Pancreas (tissue), 10 donors: ENCODE results near the gene GUCY1A2. TPM values are rescaled to one million over a fixed set of nuclear protein-coding genes. Genes with fewer than 3 reads are reported as not detected.

Source experiments
- ATAC-seq, 4 donors: fragments of 200-7000 bp; cut with Tn5 transposase; one replicate each; pipeline versions ENCODE4 v1.8.0 to v1.9.1; 2020; ENCODE audit warnings: mild to moderate bottlenecking in 4 of 4, moderate library complexity in 4 of 4
- DNase-seq, 6 donors: peaks; one replicate each; pipeline ENCODE4 v3.0.0-alpha.2; 2020
- FAIRE-seq: peaks from 2 replicates; lab custom pipeline; 2012; peaks lifted over from hg19 to GRCh38; lab: Jason Lieb, UNC
- H3K27ac ChIP-seq, 4 donors: fragments of 200-600 bp; sonication (generic); 1 replicate in 3 of 4; 2 replicates in 1 of 4; pipeline versions ENCODE4 v1.5.0 to v1.8.0; 2020
- H3K27me3 ChIP-seq, 4 donors: fragments of 200-600 bp; one replicate each; pipeline ENCODE4 v1.8.0; 2021
- H3K36me3 ChIP-seq, 3 donors: fragments of 200-600 bp; sonication (generic) in 1 of 3; one replicate each; pipeline versions ENCODE4 v1.5.0 to v1.8.0; 2020 to 2021
- H3K4me1 ChIP-seq, 3 donors: fragments of 200-600 bp; one replicate each; pipeline ENCODE4 v1.8.0; 2021
- H3K4me3 ChIP-seq, 4 donors: fragments of 200-600 bp; sonication (generic) in 2 of 4; one replicate each; pipeline versions ENCODE4 v1.5.0 to v1.8.0; 2020 to 2021
- H3K9me3 ChIP-seq, 4 donors: fragments of 200-600 bp; one replicate each; pipeline ENCODE4 v1.8.0; 2021
- WGBS, 2 donors: extraction: QIAGEN DNeasy Blood & Tissue Kit; methylation state at CpG; one replicate each; pipeline ENCODE4 v1.1.7; 2013; 5-methylcytosine and 5-hydroxymethylcytosine counted together
- intact Hi-C, 3 donors: fragments of 100-400 bp; cut with DNase I; formaldehyde crosslinking; loops; one replicate each; pipeline versions ENCODE4 v1.11.1 to v1.14.2; 2022
- polyA plus RNA-seq, 2 donors: library from polyadenylated mRNA; stranded (reverse); fragments of 200-250 nt; gene quantifications; one replicate each; pipeline ENCODE4 v1.2.3, GENCODE V29; 2013
- total RNA-seq, 6 donors: library from RNA; stranded (reverse); fragmentation: NEBNext Ultra II Directional in 4 of 6; extraction: Animal tissue kit (Norgen Biotek cat#: 25700) in 4 of 6; gene quantifications; one replicate each; pipeline versions ENCODE4 v1.2.1 to v1.2.4, GENCODE V29; 2021 to 2023
- TF ChIP-seq, protein P1 (sequence below), 4 donors: fragments of 200-600 bp; sonication (generic) in 3 of 4; IDR thresholded peaks; one replicate each; pipeline versions ENCODE4 v1.5.0 to v1.8.0; 2021; ENCODE audit warnings: antibody characterized with exemption in 4 of 4
- donor health status: healthy with polysubstance abuse.
- donor health status: DM: no; HTN: no; CAD: no; lungs with moderate emphysema.
- donor health status: DM: no; HTN: no; CAD: no.
- donor health status: control.
- donor health status: control.
- donor health status: Bipolar disorder and iron deficiency.
- donor health status: DM: yes; HTN: yes; CAD: no.
- donor health status: DM: no; HTN: no; CAD: no.
- donor health status: DM: no; HTN: no; CAD: no.
- donor health status: DM: yes; HTN: yes; CAD: no.

Gene GUCY1A2
- total and polyA plus RNA-seq, 8 donors = 1.1 to 14.5 (median 7.9) TPM

DNA sequence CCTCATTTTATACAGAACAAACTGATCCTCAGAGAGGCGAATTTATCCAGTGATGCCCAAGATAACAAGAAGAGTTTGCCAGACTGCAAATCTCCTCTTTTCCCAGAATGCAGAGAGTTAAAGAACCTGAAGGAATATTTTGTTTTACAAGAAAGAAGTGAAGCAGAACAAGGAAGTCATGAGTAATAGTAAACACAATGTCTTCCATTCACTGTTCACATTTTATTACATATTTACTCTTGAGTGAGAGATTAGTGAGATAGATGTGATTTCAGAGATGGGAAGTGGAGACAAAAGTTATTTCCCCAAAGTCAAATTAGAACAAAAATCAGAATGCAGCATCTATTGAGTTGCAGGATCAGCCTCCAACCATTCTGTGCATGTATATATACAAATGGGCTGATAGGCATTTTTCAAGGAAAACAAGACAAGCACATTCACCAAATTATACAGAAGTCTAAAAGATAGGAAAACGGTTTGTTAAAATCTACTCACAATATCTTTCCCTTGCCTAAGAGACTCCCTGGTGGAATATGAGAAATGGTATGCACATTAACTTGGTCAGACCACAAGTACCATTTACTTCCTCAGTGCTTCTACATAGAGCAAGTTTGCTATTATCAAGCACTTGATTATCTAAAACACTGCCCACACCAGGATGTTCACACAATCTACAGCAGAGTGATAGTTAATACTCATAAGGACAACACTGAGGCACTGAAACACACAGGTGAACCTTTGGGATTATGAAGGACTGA, 12.0 kb downstream of the GUCY1A2 start:
- H3K27me3 ChIP-seq = no peaks in the 10 kb centered on the region
- no peak overlapping the region for H3K27ac ChIP-seq
- TF ChIP-seq, protein P1, sequence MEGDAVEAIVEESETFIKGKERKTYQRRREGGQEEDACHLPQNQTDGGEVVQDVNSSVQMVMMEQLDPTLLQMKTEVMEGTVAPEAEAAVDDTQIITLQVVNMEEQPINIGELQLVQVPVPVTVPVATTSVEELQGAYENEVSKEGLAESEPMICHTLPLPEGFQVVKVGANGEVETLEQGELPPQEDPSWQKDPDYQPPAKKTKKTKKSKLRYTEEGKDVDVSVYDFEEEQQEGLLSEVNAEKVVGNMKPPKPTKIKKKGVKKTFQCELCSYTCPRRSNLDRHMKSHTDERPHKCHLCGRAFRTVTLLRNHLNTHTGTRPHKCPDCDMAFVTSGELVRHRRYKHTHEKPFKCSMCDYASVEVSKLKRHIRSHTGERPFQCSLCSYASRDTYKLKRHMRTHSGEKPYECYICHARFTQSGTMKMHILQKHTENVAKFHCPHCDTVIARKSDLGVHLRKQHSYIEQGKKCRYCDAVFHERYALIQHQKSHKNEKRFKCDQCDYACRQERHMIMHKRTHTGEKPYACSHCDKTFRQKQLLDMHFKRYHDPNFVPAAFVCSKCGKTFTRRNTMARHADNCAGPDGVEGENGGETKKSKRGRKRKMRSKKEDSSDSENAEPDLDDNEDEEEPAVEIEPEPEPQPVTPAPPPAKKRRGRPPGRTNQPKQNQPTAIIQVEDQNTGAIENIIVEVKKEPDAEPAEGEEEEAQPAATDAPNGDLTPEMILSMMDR (IDR thresholded peaks at IDR 0.05) = no peak
- WGBS, 2 donors = 25 to 61% methylated on average over 2 of the region's 2 CpGs
- DNase-seq (no peak), ATAC-seq (no peak), FAIRE-seq (no peak)
- H3K4me3 ChIP-seq = no peak overlapping the region
- H3K36me3 ChIP-seq = no peaks in the 10 kb centered on the region
- H3K9me3 ChIP-seq = no peaks in the 10 kb centered on the region
- no peaks in the 10 kb centered on the region for H3K4me1 ChIP-seq
- intact Hi-C loops = no loop called here

DNA sequence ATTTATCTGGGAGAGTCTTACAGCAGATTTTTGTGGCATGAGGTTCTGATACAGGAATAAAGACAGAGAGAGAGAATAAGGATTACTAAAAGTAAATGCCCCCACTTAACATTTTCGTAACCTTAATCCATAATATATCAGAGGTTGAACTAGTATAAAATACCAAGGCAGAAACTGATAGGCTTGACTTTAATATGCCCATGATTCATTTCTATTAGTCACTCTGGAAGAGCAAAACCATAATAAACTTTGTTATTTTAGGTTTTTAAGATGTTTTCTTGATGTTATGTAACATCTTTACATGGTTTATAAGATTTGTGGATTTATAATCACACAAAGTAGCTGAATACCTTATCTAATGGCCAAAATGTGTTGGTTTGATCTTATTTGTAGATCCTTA, 19.1 kb downstream of the GUCY1A2 start:
- Histone ChIP-seq H3K27ac (no peak overlapping the region), H3K36me3 (no peaks in the 10 kb centered on the region), H3K9me3 (no peaks in the 10 kb centered on the region), H3K4me1 (no peaks in the 10 kb centered on the region), H3K27me3 (no peaks in the 10 kb centered on the region), H3K4me3 (no peak overlapping the region)
- ATAC-seq (no peak), FAIRE-seq (no peak), DNase-seq (no peak)
- TF ChIP-seq, protein P1 (IDR thresholded peaks at IDR 0.05) = no peak
- WGBS, 2 donors = 86 to 93% methylated on average over 1 of the region's 1 CpG
- intact Hi-C loops = no loop called here

DNA sequence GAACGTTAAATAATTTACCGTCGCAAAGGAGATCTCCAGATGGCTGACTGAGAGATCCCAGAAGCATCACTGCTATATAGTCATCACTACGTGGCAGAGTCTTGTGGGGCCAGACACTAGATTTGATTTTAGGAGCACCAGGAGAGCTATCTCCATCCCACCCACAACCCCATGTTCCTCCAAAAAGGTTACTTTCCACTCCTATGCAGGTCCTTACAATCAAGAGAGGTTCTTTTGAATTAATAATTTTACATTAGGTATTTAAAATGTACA, 19.4 kb downstream of the GUCY1A2 start:
- FAIRE-seq (no peak), DNase-seq (no peak), ATAC-seq (no peak)
- H3K27me3 ChIP-seq = no peaks in the 10 kb centered on the region
- no peak overlapping the region for H3K4me3 ChIP-seq
- TF ChIP-seq, protein P1 (IDR thresholded peaks at IDR 0.05) = no peak
- H3K9me3 ChIP-seq = no peaks in the 10 kb centered on the region
- H3K4me1 ChIP-seq = no peaks in the 10 kb centered on the region
- intact Hi-C loops = no loop called here
- no peaks in the 10 kb centered on the region for H3K36me3 ChIP-seq
- no peak overlapping the region for H3K27ac ChIP-seq
- 65 to 69% methylated on average over 4 of the region's 4 CpGs for WGBS, 2 donors

DNA sequence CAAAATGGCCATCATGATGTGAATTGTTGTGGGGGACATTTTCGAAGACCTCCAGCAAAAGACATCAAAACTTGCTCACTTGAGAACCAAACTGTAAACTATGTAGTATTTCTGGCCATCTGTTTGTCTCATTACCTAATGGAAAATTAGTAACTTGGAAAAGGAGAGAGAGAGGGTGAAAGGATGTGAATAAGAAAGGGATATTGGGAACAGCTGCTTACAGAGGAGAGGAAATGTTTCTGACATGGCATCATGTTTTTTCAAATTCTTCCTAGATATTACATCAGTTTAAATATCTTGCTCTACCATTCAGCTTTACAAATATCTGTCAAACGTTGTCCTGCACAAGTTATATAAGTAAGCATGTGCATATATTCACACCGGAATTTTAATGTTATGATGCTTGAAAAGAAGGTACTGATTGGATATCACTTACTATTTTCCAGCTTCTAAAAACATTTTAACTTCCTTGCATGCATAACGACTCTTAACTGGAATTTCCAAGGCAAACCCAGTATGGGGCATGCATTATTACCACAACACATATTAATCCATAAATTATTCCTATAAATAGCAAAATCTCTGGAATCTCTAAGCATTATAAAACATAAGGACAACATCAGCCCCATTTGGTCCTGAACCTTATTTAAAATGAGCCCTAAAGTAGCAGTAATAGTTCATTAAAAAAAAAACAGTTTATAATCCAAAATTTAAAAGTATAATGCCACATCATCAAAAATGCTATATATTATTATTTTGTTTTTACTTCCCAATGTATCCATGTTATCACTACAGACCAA, 20.0 kb downstream of the GUCY1A2 start:
- no peaks in the 10 kb centered on the region for H3K27me3 ChIP-seq
- FAIRE-seq (no peak), DNase-seq (no peak), ATAC-seq (no peak)
- no peak overlapping the region for H3K4me3 ChIP-seq
- no peaks in the 10 kb centered on the region for H3K9me3 ChIP-seq
- no peaks in the 10 kb centered on the region for H3K4me1 ChIP-seq
- intact Hi-C loops = no loop called here
- no peak overlapping the region for H3K27ac ChIP-seq
- no peaks in the 10 kb centered on the region for H3K36me3 ChIP-seq
- TF ChIP-seq, protein P1 (IDR thresholded peaks at IDR 0.05) = no peak
- 48 to 61% methylated on average over 4 of the region's 4 CpGs for WGBS, 2 donors

DNA sequence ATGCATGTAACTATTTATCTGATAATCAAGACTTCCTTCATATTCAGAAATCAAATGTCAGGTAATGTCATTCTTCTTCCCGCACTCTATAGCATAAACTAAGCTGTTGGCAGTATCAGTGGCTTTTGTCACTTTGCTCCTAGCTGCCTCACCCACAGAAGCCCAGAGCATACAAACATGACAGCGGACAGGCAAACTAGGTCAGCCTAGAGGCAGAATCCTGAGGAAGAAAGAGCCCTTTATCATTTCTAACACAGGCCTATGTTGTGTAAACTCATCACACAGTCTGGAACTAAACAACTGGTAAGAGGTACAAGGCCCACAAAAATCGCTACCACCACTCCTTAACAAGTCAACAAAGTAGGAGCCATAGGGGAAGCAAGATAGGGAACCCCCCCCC, 21.0 kb downstream of the GUCY1A2 start:
- Histone ChIP-seq H3K4me1 (no peaks in the 10 kb centered on the region), H3K9me3 (no peaks in the 10 kb centered on the region), H3K4me3 (no peak overlapping the region), H3K27ac (no peak overlapping the region), H3K27me3 (no peaks in the 10 kb centered on the region), H3K36me3 (no peaks in the 10 kb centered on the region)
- DNase-seq (no peak), FAIRE-seq (no peak), ATAC-seq (no peak)
- WGBS, 2 donors = 76 to 92% methylated on average over 3 of the region's 3 CpGs
- intact Hi-C loops = no loop called here
- TF ChIP-seq, protein P1 (IDR thresholded peaks at IDR 0.05) = no peak
